ENCODE measurements around the gene SFSWAP. TPM values are rescaled to one million over a fixed set of nuclear protein-coding genes. Genes with fewer than 3 reads are reported as not detected.

The SFSWAP gene
- polyA plus RNA-seq, 4 donors: 19.7 to 34.7 (median 33.4) TPM

DNA sequence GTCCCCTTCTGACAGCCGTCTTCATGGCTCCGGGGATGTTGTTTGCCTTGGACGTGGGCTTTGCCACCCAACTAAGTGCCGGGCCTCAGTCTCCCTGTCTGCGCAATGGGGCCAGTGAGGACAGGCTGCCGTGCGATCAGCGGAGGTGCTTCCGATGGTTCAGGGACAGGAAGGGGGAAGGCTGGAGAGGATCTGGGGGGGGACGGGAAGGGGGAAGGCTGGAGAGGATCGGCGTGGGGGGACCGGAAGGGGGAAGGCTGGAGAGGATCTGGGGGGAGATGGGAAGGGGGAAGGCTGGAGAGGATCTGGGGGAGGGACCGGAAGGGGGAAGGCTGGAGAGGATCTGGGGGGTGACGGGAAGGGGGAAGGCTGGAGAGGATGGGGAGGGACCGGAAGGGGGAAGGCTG lies 120.7 kb downstream of the SFSWAP start:
- H3K27me3 ChIP-seq (ENCODE audit: control insufficient read depth in 3 of 3, insufficient read depth in 3 of 3, low read length in 3 of 3): peaks cover 2 to 49% (median 19%) of the 10 kb centered on the region in 3 donors
- H3K4me1 ChIP-seq (ENCODE audit: control insufficient read depth in 3 of 3, insufficient read depth in 2 of 3, low read depth in 1 of 3, low read length in 2 of 3): peaks cover 0 to 5% (median 4%) of the 10 kb centered on the region in 3 donors
- no peak for FAIRE-seq
- WGBS, 3 donors: 28 to 67% (median 61%) methylated on average over 15 to 16 of the region's 16 CpGs
- peak overlapping the region in 1 of 3 donors; percentile 53 for H3K27ac ChIP-seq (ENCODE audit: low read depth in 1 of 3, low read length in 2 of 3)
- no peaks in the 10 kb centered on the region for H3K36me3 ChIP-seq (ENCODE audit: control insufficient read depth in 3 of 3, insufficient read depth in 2 of 3, low read depth in 1 of 3, low read length in 3 of 3)
- no peaks in the 10 kb centered on the region for H3K9me3 ChIP-seq (ENCODE audit: control insufficient read depth in 2 of 2, insufficient read depth in 1 of 2, low read depth in 1 of 2, low read length in 1 of 2)
- peak in 1 of 2 donors; percentile 21 for DNase-seq
- H3K4me3 ChIP-seq (ENCODE audit: low read depth in 1 of 3, low read length in 3 of 3): peak overlapping the region in 1 of 3 donors; percentile 36

DNA sequence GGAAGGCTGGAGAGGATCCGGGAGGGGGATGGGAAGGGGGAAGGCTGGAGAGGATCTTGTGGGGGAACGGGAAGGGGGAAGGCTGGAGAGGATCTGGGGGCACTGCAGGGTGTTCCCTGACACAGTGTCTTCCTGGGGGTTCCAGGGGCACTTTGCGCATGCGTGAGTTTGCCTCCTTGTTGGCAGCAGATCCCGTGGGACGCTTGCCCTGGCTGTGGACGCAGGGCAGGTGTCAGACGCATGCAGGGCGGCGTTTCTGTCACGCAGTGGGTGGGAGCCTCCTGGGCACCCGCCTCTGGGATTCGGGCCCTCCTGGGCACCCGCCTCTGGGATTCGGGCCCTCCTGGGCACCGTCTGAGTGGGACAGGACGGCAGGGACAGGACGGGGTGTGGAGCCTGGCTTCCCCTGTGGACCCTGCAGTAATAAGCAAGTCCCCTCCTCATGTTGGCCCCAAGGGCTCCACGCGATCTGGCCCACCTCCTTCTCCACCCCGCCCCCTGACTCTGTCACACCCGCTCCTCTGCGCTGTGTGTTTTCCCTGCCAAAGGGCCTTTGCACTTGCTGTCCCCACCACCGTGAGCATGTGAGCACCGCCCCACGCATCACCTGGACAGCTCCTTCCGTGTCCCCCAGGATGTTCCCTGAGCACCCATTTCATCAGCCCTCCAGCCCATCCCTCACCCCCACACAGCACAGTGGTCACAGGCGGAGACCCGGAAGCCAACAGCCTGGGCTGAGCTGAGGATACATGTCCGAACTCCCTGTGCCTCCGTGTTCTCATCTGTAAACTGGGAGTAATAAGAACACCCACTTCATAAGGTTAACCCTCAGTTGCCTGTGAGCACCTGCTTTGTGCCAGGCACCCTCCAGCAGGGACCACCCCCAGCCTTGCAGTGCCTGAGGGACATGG lies 121.7 kb downstream of the SFSWAP start:
- FAIRE-seq (no peak), DNase-seq (peak in 1 of 2 donors; percentile 21)
- 34 to 43% (median 38%) methylated on average over 24 to 31 of the region's 31 CpGs for WGBS, 3 donors
- H3K4me3 ChIP-seq (ENCODE audit: low read depth in 1 of 3, low read length in 3 of 3): no peak overlapping the region
- H3K27ac ChIP-seq (ENCODE audit: low read depth in 1 of 3, low read length in 2 of 3): peak overlapping the region in 2 of 3 donors; percentile 5 to 33
- H3K27me3 ChIP-seq (ENCODE audit: control insufficient read depth in 3 of 3, insufficient read depth in 3 of 3, low read length in 3 of 3): peaks cover 2 to 46% (median 19%) of the 10 kb centered on the region in 3 donors
- H3K36me3 ChIP-seq (ENCODE audit: control insufficient read depth in 3 of 3, insufficient read depth in 2 of 3, low read depth in 1 of 3, low read length in 3 of 3): no peaks in the 10 kb centered on the region
- no peaks in the 10 kb centered on the region for H3K9me3 ChIP-seq (ENCODE audit: control insufficient read depth in 2 of 2, insufficient read depth in 1 of 2, low read depth in 1 of 2, low read length in 1 of 2)
- peaks cover 0 to 5% (median 4%) of the 10 kb centered on the region in 3 donors for H3K4me1 ChIP-seq (ENCODE audit: control insufficient read depth in 3 of 3, insufficient read depth in 2 of 3, low read depth in 1 of 3, low read length in 2 of 3)

GRCh38 chr12:131833288-131833895 lies 122.5 kb downstream of the SFSWAP start:
- H3K27me3 ChIP-seq (ENCODE audit: control insufficient read depth in 3 of 3, insufficient read depth in 3 of 3, low read length in 3 of 3): peaks cover 2 to 44% (median 17%) of the 10 kb centered on the region in 3 donors

GRCh38 chr12:131833896-131834641 lies 123.2 kb downstream of the SFSWAP start:
- DNase-seq (no peak), FAIRE-seq (no peak)
- H3K9me3 ChIP-seq (ENCODE audit: control insufficient read depth in 2 of 2, insufficient read depth in 1 of 2, low read depth in 1 of 2, low read length in 1 of 2): no peaks in the 10 kb centered on the region
- no peaks in the 10 kb centered on the region for H3K36me3 ChIP-seq (ENCODE audit: control insufficient read depth in 3 of 3, insufficient read depth in 2 of 3, low read depth in 1 of 3, low read length in 3 of 3)
- H3K4me1 ChIP-seq (ENCODE audit: control insufficient read depth in 3 of 3, insufficient read depth in 2 of 3, low read depth in 1 of 3, low read length in 2 of 3): peaks cover 0 to 5% (median 4%) of the 10 kb centered on the region in 3 donors
- 42 to 50% (median 47%) methylated on average over 19 to 23 of the region's 23 CpGs for WGBS, 3 donors
- H3K4me3 ChIP-seq (ENCODE audit: low read depth in 1 of 3, low read length in 3 of 3): no peak overlapping the region
- peaks cover 2 to 42% (median 13%) of the 10 kb centered on the region in 3 donors for H3K27me3 ChIP-seq (ENCODE audit: control insufficient read depth in 3 of 3, insufficient read depth in 3 of 3, low read length in 3 of 3)
- no peak overlapping the region for H3K27ac ChIP-seq (ENCODE audit: low read depth in 1 of 3, low read length in 2 of 3)

More at GRCh38 chr12:131833288-131833895, 122.5 kb downstream of the SFSWAP start:
- DNase-seq (no peak), FAIRE-seq (no peak)
- Histone ChIP-seq H3K9me3 (ENCODE audit: control insufficient read depth in 2 of 2, insufficient read depth in 1 of 2, low read depth in 1 of 2, low read length in 1 of 2) (no peaks in the 10 kb centered on the region), H3K27ac (ENCODE audit: low read depth in 1 of 3, low read length in 2 of 3) (no peak overlapping the region), H3K36me3 (ENCODE audit: control insufficient read depth in 3 of 3, insufficient read depth in 2 of 3, low read depth in 1 of 3, low read length in 3 of 3) (no peaks in the 10 kb centered on the region), H3K4me3 (ENCODE audit: low read depth in 1 of 3, low read length in 3 of 3) (no peak overlapping the region), H3K4me1 (ENCODE audit: control insufficient read depth in 3 of 3, insufficient read depth in 2 of 3, low read depth in 1 of 3, low read length in 2 of 3) (peaks cover 0 to 5% (median 4%) of the 10 kb centered on the region in 3 donors)
- WGBS, 3 donors: 66 to 77% (median 75%) methylated on average over 22 to 23 of the region's 23 CpGs

DNA sequence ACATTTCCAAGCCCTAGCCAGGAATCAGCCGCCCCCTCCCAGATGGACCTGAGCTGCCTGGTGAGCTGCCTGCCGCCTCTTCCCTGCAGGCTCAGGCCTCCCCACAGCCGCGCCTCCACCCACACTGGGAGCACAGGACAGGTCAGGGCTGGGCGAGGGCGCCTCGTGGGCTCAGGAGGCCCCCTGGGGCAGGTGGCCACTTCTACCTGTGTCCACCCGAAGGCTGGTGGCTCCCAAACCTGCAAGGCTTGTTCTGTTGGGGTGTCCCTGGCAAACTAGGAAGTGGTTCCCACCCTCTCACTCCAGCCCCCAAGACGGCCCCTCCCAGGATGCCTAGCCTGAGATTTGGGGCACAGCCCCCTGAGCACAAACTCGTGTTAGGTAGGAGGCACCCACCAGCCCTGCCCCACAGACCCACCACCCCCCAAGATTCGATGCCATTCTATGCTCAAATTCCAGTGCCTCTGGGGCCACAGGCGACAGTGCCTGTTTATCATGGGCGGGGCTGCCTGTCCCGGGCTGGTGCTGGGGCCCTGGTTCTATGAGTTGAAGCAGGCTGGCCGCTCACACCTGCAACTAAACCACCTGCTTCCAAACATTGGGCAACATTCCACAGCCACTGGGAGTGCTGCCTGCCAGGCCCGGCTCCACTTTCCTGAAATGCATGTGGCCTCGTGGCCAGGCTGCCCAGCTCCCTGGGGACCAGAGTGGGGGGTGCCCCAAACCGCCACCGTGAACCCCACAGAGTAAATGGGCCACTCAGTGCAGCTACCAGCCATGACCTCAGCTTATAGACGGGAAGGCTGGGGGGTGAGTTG lies 124.1 kb downstream of the SFSWAP start:
- DNase-seq: peak in 1 of 2 donors; percentile 19
- peaks cover 0 to 5% (median 4%) of the 10 kb centered on the region in 3 donors for H3K4me1 ChIP-seq (ENCODE audit: control insufficient read depth in 3 of 3, insufficient read depth in 2 of 3, low read depth in 1 of 3, low read length in 2 of 3)
- peaks cover 2 to 33% (median 4%) of the 10 kb centered on the region in 3 donors for H3K27me3 ChIP-seq (ENCODE audit: control insufficient read depth in 3 of 3, insufficient read depth in 3 of 3, low read length in 3 of 3)
- WGBS, 3 donors: 31 to 62% (median 40%) methylated on average over 19 to 20 of the region's 20 CpGs
- no peaks in the 10 kb centered on the region for H3K9me3 ChIP-seq (ENCODE audit: control insufficient read depth in 2 of 2, insufficient read depth in 1 of 2, low read depth in 1 of 2, low read length in 1 of 2)
- H3K27ac ChIP-seq (ENCODE audit: low read depth in 1 of 3, low read length in 2 of 3): no peak overlapping the region
- H3K36me3 ChIP-seq (ENCODE audit: control insufficient read depth in 3 of 3, insufficient read depth in 2 of 3, low read depth in 1 of 3, low read length in 3 of 3): no peaks in the 10 kb centered on the region
- no peak for FAIRE-seq
- H3K4me3 ChIP-seq (ENCODE audit: low read depth in 1 of 3, low read length in 3 of 3): no peak overlapping the region

GRCh38 chr12:131835616-131836171 lies 124.8 kb downstream of the SFSWAP start:
- no peak overlapping the region for H3K27ac ChIP-seq (ENCODE audit: low read depth in 1 of 3, low read length in 2 of 3)
- no peak for DNase-seq
- peaks cover 0 to 28% (median 2%) of the 10 kb centered on the region in 3 donors for H3K27me3 ChIP-seq (ENCODE audit: control insufficient read depth in 3 of 3, insufficient read depth in 3 of 3, low read length in 3 of 3)
- peaks cover 0 to 3% (median under 1%) of the 10 kb centered on the region in 3 donors for H3K4me1 ChIP-seq (ENCODE audit: control insufficient read depth in 3 of 3, insufficient read depth in 2 of 3, low read depth in 1 of 3, low read length in 2 of 3)
- no peak for FAIRE-seq
- no peaks in the 10 kb centered on the region for H3K9me3 ChIP-seq (ENCODE audit: control insufficient read depth in 2 of 2, insufficient read depth in 1 of 2, low read depth in 1 of 2, low read length in 1 of 2)
- no peaks in the 10 kb centered on the region for H3K36me3 ChIP-seq (ENCODE audit: control insufficient read depth in 3 of 3, insufficient read depth in 2 of 3, low read depth in 1 of 3, low read length in 3 of 3)
- H3K4me3 ChIP-seq (ENCODE audit: low read depth in 1 of 3, low read length in 3 of 3): no peak overlapping the region
- WGBS, 3 donors: 52 to 71% (median 68%) methylated on average over 7 of the region's 7 CpGs

DNA sequence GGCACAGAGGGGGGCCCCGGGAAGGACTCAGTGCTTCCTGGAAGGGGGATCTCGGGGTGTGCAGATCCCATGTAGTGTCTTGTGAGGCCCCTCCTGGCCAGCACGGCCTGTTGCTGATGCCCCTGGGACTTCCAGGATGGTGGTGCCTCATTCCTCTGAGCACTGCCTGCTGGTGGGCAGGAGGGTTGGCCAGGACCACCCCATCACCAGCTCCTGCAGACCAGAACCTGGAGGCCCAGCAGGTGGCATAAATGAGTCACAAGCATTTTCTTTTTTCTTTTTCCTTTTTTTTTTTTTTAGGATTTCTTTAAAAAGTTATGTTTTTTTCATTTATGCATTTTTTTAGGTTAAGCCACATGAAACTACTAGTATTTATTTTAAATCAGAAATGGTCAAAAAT lies 125.3 kb downstream of the SFSWAP start:
- Histone ChIP-seq H3K9me3 (ENCODE audit: control insufficient read depth in 2 of 2, insufficient read depth in 1 of 2, low read depth in 1 of 2, low read length in 1 of 2) (no peaks in the 10 kb centered on the region), H3K36me3 (ENCODE audit: control insufficient read depth in 3 of 3, insufficient read depth in 2 of 3, low read depth in 1 of 3, low read length in 3 of 3) (no peaks in the 10 kb centered on the region), H3K4me3 (ENCODE audit: low read depth in 1 of 3, low read length in 3 of 3) (no peak overlapping the region), H3K27me3 (ENCODE audit: control insufficient read depth in 3 of 3, insufficient read depth in 3 of 3, low read length in 3 of 3) (peaks cover 0 to 23% (median 2%) of the 10 kb centered on the region in 3 donors), H3K27ac (ENCODE audit: low read depth in 1 of 3, low read length in 2 of 3) (no peak overlapping the region), H3K4me1 (ENCODE audit: control insufficient read depth in 3 of 3, insufficient read depth in 2 of 3, low read depth in 1 of 3, low read length in 2 of 3) (no peaks in the 10 kb centered on the region)
- no peak for FAIRE-seq
- no peak for DNase-seq
- WGBS, 3 donors: 51 to 69% (median 62%) methylated on average over 3 of the region's 3 CpGs
